HG03378 (cell line): ENCODE measurements around the gene DCAF5.
"Not testable (repeated sequence)": the region's sequence is repeated elsewhere in the genome, so short reads cannot be mapped to it uniquely, and the experiment has no call there.

Source experiments
- ATAC-seq: cut with Tn5 transposase; IDR thresholded peaks from one replicate; pipeline ENCODE4 v1.9.1; 2021; ENCODE audit warnings: mild to moderate bottlenecking, moderate library complexity; ENCODE audit not compliant: unreplicated experiment

The DCAF5 gene, protein sequence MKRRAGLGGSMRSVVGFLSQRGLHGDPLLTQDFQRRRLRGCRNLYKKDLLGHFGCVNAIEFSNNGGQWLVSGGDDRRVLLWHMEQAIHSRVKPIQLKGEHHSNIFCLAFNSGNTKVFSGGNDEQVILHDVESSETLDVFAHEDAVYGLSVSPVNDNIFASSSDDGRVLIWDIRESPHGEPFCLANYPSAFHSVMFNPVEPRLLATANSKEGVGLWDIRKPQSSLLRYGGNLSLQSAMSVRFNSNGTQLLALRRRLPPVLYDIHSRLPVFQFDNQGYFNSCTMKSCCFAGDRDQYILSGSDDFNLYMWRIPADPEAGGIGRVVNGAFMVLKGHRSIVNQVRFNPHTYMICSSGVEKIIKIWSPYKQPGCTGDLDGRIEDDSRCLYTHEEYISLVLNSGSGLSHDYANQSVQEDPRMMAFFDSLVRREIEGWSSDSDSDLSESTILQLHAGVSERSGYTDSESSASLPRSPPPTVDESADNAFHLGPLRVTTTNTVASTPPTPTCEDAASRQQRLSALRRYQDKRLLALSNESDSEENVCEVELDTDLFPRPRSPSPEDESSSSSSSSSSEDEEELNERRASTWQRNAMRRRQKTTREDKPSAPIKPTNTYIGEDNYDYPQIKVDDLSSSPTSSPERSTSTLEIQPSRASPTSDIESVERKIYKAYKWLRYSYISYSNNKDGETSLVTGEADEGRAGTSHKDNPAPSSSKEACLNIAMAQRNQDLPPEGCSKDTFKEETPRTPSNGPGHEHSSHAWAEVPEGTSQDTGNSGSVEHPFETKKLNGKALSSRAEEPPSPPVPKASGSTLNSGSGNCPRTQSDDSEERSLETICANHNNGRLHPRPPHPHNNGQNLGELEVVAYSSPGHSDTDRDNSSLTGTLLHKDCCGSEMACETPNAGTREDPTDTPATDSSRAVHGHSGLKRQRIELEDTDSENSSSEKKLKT

DNA sequence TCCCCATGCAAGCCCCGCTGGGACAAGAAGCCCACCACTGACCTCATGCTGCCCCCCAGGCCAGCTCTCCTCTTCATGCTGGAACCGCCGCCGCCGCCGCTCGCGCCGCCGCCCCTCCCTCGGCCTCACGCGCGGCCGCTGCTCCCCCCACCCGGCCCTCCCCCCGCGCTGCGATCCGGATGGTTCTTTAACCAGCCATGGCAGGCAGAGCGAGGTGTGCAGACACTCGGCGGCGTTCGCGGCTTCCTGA, at the start of gene DCAF5:
Gene DCAF5 (minus strand): TSS at position 218 of the 250 bp plus-strand sequence. CDS start 141 bp downstream, at position 77.
- ATAC-seq: peak; percentile 68

DNA sequence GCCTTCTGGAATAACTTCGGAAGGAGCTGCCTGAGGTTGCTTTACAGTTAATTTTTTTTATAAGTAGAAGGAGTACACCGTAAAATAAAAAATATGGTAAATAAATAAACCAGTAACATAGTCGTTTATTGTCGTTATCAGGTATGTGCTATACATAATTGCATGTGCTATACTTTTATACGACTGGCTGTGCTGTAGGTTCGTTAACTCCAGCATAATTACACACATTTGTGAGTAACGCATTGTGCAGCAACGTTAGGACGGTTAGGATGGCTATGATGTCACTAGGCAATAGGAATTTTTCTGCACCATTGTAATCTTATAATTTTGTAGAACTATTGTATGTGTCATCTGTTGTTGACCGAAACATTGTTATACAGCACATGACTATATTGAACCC, 46.9 kb upstream of the DCAF5 start:
- no peak for ATAC-seq

DNA sequence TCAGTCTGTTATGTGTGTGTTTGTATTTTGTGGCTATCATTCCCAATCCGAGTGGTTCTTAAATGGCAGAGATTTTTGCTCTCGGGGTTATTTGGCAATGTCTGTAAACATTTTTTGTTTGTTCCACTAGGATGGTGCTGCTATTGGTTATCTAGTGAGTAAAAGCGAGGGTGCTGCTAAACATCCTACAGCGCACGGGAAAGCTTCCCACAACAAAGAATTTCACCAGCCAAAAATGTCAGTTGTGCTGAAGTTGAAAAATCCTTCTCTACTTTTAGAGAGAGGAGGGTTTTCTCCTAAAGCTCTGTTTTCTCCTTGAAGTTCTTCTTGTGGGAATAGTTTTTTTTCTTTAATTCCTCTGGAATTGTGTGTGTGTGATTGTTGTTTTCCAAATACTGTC, 40.8 kb upstream of the DCAF5 start:
- ATAC-seq: no peak

DNA sequence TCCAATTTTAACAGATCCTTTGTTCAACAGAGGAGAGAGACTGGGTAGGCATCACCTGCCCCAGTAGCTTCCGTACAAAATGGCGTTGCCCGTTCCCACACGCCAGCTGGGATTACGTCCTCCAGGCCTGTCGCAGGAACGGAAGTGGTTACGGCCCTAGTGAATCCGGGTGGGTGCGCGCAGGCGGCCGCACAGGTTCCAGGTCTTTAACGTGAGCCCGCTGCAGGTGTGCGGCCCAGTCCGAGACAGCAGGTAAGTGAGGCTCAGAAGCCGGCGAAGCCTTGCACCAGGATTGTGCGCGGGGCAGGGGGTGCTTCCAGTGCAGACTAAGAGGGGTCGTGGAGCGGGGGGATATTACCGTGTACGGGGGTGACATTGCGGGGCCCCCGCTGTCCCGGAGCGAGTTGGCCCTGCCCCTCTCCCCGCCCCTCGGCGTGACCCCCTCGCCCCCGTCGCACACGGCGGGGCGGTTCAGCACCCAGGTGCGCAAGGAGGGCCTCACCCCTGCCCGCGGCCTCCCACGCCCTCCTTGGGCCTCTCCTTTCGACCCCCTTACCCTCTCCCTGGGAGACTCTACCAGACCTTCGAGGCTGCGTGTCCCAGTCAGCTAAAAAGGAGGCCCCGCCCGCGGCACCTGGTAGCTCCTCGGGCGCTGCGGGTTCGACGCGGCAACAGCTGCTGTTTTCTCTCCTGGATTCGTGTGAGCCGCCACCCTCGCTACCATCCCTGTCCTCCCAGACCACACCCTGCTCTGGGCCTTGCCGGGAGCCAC, 38.6 kb upstream of the DCAF5 start, which contains the start of gene EXD2:
Gene EXD2 (plus strand): TSS at position 159 of the 772 bp plus-strand sequence. CDS start 17,973 bp downstream, outside the sequence.
- peak; percentile 72 for ATAC-seq

DNA sequence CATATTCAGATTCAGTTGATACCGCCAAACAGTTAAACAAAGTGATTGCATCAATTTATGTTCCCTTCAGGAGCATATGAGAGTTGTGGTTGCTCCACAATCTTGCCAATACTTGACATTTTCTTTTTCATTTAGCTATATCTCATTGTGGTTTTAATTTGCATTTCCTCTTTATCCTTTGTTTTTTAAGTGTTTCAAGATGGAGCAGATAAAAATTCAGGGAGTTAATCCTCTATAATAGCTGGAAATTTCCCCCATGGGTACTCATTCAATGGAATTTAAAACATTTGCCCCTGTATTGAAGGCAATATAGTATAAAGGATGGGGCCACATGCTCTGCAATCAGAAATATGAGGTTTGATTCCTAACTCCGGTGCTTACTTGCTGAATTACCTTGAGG, 37.3 kb upstream of the DCAF5 start:
- no peak for ATAC-seq

DNA sequence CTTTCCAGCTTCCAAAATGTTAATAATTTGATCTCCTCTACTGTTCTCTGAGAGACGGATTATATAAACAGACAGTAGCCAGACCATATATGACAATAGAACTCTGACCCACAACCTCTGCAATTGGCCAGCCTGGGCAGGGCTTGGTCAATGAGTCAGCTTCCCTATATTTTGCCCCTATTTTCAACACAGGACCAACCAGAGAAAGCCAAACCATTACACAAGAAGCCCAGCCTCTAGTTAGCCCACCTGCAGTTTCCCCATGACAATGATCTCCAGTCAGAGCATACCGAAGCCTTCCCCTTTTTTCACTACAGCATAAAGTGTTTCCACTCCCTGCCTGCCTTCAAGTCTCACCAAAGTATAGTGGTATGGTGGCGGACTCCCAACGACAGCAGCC, 30.8 kb upstream of the DCAF5 start:
- no peak for ATAC-seq

DNA sequence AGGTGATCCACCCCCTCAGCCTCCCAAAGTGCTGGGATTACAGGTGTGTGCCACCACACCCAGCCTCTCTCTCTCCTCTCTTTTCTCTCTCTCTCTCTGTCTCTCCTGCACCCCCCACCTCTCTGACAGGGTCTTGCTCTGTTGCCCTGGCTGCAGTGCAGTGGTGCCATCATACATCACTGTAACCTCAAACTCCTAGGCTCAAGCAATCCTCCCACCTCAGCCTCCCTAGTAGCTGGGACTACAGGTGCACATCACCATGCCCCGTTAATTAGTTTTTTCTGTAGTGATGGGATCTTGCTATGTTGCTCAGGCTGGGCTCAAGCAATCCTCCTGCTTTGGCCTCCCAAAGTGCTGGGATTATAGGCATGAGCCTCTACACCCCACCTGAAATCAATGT, 29.7 kb upstream of the DCAF5 start:
- ATAC-seq: not testable (repeated sequence)

DNA sequence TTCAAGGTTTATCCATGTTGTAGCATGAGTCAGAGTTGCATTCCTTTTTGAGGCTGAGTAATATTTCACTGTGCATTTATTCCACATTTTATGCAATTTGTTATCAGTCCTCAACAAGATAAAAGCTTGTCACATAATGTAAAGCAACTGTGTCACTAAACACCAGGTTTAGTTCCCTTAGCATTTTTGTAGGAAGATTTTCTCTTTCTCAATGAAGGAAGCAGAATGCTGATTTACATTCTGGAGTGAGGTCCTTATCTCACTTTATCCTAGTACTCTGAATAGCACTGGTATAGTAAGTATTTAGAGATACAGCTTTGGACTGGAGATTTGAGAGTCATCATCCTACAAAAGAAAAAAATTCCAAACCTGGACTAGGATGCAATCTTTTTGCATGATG, 28.6 kb upstream of the DCAF5 start:
- ATAC-seq: no peak

DNA sequence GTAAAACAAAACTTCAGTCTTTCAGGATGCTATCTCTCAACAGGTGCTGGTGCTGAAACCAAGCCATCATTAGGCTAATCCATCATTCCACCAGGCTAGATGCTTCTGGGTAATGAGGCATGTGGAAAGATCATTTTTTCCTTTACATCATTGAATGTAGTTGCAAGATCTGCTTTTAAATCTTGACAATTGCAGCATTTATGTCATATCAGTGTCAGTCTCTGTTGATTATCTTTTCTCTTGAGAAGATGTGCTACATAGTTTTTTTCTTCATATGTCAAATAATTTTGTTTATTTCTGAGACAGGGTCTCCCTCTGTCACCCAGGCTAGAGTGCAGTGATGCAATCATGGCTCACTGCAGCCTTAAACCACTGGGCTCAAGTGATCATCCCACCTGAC, 22.2 kb upstream of the DCAF5 start:
- no peak for ATAC-seq

DNA sequence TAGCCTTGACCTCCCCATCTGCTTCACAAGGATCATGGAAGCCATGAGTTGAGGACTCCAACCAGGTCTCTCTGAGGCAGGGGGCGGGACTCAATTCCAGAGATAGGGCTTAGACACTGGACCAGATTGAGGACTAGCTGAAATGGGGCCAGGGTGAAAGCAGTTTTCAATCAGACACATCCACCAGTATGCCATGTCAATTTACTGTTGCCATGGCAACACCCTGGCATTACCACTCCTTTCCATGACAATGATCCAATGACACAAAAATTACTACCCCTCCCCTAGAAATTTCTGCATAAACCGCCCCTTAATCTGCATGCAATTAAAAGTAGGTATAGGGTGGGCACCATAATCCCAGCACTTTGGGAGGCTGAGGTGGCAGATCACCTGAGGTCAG, 18.6 kb upstream of the DCAF5 start:
- ATAC-seq: no peak

DNA sequence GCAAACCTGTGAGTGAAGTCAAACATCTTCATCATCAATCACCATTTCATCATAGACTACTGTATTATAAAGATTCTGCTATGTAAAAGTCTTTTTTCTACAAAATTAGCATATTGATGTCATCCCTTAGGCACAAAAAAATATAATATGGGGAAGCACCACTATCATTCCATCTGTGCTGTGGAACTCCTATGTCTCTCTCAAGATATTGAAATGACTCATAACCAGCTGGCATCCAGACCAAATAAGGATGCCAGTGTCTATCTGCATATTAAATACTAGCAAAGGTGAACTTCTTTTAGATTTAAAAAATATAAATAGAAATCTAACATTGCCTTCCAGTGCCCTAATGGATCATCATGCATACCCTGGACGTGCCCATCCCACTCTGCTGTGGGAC, 17.9 kb upstream of the DCAF5 start:
- ATAC-seq: no peak

DNA sequence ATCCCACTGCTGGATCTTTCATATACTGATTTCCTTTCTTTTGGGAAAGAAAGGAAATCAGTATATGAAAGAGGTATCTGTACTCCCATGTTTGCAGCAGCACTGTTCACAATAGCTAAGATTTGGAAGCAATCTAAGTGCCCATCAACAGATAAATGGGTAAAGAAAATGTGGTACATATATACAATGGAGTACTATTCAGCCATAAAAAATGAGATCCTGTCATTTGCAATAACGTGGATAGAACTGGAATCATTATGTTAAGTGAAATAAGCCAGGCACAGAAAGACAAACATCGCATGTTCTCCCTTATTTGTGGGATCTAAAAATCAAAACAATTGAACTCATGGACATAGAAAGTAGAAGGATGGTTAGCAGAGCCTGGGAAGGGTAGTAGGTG, 12.9 kb upstream of the DCAF5 start:
- ATAC-seq: not testable (repeated sequence)

DNA sequence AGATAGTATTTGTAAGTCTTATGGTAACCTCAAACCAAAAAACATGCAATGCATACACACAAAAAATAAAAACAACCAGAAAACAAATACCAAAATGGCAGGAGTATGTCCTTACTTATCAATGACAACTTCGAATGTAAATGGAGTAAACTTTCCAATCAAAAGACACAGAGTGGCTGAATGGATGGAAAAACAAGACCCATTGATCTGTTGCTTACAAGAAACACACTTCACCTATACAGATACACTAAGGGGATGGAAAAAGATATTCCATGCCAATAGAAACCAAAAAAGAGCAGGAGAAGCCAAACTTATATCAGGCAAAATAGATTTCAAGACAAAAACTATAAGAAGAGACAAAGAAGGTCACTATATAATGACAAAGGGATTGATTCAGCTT, 8.7 kb upstream of the DCAF5 start:
- ATAC-seq: no peak

DNA sequence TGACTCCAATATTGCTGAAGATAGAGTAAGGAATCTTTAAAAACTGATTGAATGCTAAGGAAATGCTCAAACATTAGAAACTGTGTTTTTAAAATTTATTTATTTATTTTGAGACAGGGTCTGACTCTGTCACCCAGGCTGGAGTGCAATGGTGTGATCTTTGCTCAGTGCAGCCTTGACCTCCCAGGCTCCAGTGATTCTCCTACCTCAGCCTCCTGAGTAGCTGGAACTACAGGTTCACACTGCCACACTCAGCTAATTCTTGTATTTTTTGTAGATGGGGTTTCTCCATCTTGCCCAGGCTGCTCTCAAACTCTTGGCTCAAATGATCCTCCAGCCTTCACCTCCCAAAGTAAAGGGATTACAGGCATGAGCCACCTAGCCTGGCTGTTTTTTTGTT, 3.3 kb upstream of the DCAF5 start:
- ATAC-seq: no peak

DNA sequence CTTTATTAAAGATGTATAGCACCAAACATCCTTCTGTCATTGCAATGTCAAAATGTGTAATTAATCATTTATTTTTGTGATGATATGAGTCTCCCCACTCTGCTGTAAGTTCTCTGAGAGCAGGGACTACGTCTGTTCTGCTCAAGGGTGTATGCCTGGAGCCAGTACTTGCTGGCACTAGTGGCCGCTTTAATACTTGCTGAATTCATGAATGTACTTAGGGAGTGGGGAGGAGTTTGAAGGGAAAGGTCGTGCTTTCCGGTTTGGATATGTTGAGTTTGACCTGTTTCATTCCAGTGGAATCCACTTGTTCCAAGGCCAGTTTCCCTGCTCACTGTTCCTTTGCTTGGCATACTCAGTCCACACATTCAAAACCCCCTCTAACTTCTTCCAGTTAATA, 1.9 kb upstream of the DCAF5 start:
- no peak for ATAC-seq

DNA sequence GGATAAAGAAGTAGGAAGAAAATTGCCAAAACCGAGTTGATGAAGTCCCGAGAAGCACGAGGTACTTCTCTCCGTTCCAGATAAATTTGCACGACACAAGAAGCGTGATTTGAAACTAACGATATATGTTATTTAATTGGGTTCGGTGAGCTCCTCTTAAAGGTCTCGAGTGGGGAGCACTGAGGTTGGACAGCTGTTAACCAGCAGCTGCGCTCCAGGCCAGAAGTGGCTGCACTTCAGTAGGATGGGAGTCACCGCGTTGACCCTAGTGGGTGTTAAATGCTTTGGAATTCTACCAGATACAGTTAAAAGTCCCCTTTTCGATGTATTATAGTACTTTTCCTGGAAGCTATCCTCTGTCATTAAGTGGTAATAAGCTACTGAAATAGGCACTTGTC, 953 bp upstream of the DCAF5 start:
- ATAC-seq: no peak

DNA sequence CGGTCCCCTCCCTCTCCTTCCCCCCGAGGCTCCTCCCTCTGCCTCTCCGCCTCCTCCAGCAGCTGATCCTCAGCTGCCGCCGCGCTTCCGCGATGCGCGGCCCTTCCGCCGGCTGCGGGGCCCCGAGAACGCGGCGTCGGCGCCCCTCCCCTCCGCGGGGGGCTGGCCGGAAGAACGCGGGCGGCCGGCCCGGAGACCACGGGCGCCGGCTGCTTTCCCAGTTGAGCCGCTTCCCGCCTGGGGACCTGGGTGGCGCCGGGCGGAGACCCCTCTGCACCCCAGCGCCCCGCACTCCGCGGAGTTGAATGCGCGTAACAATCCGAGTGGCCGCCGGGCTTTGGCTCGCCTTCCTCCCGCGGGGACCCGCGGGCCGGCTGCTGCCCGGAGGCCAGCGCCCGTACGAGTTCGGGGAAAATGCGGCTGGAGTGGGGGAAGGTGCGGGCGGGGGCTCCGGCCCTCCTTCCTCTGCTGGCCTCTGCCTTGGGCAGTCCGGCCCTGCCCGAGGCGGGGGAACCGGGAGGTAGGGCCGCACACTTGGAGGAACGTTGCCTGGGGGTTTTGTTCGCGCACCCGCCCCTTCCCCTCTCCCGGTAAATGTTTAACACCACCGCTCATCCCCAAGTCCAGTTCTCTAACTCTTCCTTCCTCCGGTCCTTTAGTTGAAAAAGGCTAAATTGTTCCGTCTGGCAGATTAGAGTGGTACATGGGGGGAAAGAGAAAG, 393 bp upstream of the DCAF5 start:
- peak; percentile 12 for ATAC-seq

DNA sequence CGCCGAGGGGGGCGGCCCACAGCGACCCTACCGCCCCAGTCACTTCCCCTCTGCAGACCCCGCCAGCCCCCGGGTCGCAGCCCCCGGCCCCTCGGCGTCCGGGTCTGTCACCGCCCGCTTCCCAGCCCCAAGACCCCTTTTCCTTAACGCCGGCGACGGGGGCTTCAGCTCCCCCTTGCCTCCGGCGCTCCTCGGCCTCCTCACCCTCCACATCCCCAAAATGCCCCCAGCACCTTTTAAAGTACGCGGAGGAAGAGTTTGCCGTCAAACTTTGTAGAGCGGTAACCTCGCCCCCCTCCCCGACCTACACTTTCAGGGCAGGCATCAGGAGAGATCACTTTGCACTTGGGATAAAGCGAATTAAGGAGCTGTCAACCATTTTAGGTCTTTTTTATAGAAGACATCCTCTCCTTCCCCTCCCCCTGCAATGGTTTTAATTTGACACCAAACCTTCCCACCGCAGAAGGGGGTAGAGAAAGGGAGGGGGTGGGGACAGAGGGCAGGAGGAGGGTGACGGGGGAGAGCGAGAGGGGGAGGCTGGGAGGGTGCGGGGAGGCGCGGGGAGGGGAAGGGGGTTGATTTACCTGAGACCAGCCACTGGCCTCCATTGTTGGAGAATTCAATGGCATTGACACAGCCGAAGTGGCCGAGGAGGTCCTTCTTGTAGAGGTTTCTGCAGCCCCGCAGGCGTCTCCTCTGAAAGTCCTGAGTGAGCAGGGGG, 578 bp downstream of the DCAF5 start:
- ATAC-seq: peak; percentile 5

DNA sequence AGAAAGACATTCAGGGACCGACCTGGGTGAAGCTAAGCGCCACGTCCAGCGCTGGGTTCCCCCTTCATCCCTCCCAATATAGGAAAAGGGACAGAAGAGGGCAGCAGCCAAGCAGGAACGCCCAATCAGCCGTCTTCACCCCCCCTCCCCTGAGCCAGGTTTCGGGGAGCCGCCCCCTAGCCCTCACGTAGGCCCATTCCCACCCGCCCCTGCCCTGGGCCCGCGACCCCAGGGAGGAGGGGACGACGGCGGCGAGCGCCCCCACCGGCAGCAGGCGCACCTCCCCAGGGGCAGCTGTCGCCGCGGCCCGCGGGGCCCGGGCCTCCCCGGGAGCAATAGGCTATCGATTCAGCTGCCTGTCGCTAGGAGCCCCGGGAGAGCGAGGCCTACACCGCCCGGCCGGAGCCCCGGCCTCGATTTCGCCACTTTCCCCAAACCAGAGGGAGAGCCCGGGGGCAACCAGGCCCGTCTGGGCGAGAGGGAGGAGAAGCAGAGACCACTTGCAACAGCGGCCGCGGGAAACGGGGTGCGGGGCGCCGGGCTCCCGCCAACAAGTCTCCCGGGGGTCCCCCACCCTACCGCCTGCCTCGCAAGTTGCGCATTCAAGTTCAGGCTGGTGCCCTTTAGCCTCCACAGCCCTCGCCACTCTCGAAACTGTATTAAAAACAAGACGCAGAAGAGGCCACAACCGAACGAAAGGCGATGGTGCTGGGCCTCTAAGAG, 1.3 kb downstream of the DCAF5 start:
- ATAC-seq: peak; percentile 37
